Measurements from ENCODE around the gene HOXB8. TPM values are rescaled to one million over a fixed set of nuclear protein-coding genes. Genes with fewer than 3 reads are reported as not detected.

Gene HOXB8
- total RNA-seq, 1 experiment from 2014 or later: not detected

DNA sequence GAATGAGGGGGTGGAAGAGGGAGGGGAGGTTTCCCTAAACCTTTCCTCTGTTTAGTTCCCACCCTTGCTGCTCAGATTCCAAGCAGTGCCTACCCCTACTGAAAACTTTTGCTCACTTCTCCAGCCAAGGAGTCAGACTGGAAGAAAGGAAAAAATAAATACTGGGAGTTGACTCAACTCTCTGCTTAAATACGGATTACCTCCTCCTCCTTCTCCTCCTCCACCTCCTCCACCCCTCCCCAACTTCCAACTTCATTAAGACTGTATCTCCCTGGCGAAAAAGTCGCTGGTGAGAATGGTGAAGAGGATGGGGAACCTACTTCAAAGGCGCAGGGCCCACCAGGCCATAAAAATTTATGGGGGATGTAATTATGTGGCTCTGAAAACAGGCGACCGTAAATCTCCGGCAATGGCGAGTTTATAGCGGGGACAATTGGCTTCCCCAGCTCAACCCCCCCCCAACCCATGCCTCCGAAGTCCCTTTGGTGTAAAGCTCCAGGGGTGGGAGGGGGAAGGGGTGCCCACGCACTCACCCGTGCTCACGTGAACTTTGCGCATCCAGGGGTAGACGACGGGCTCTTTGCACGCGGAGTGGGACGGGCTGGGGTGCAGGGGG lies 37.7 kb downstream of the HOXB8 start:
- intact Hi-C loops (cut with micrococcal nuclease): no loop called here
- Histone ChIP-seq H4K20me1 (ENCODE audit: low read length) (no peaks in the 10 kb centered on the region), H3K4me3 (ENCODE audit: low read length) (peak overlapping the region; percentile 66), H3K9me2 (replicated peaks; ENCODE audit: low read length) (no peaks in the 10 kb centered on the region), H3K36me3 (ENCODE audit: low read depth, low read length) (no peaks in the 10 kb centered on the region), H3K27ac (ENCODE audit: low read length) (no peak overlapping the region), H3K4me1 (ENCODE audit: insufficient read depth, low read length) (peaks cover 20% of the 10 kb centered on the region), H3K79me2 (ENCODE audit: low read length) (no peaks in the 10 kb centered on the region), H3F3A (ENCODE audit: low read length, unreplicated experiment) (no peaks in the 10 kb centered on the region), H3K9me3 (ENCODE audit: low read length) (no peaks in the 10 kb centered on the region), H3K27me3 (ENCODE audit: low read length) (no peaks in the 10 kb centered on the region), H3K4me2 (ENCODE audit: low read length) (peak overlapping the region; percentile 86), H2AFZ (ENCODE audit: low read length) (peak overlapping the region; percentile 64), H3K9ac (ENCODE audit: low read length) (peak overlapping the region; percentile 23)
- TF ChIP-seq EZH2phosphoT487 (IDR thresholded peaks at IDR 0.05; ENCODE audit: borderline replicate concordance, low read length) (no peak), EZH2 (IDR thresholded peaks at IDR 0.05; ENCODE audit: low read length, unreplicated experiment) (no peak)
- TF ChIP-seq, protein P1, sequence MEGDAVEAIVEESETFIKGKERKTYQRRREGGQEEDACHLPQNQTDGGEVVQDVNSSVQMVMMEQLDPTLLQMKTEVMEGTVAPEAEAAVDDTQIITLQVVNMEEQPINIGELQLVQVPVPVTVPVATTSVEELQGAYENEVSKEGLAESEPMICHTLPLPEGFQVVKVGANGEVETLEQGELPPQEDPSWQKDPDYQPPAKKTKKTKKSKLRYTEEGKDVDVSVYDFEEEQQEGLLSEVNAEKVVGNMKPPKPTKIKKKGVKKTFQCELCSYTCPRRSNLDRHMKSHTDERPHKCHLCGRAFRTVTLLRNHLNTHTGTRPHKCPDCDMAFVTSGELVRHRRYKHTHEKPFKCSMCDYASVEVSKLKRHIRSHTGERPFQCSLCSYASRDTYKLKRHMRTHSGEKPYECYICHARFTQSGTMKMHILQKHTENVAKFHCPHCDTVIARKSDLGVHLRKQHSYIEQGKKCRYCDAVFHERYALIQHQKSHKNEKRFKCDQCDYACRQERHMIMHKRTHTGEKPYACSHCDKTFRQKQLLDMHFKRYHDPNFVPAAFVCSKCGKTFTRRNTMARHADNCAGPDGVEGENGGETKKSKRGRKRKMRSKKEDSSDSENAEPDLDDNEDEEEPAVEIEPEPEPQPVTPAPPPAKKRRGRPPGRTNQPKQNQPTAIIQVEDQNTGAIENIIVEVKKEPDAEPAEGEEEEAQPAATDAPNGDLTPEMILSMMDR (conservative IDR thresholded peaks at IDR 0.05; ENCODE audit: low read depth, low read length): no peak
- peak; percentile 58 for ATAC-seq
- CTCF ChIA-PET: interaction anchor here (0.5 kb wide), 1 partner anchor 11 kb away, joined by 3 read pairs; no protein-coding TSS in a partner anchor
- peak; percentile 42 for DNase-seq
- no TSS peak for BruUV-seq (replicated peaks)
- POLR2A ChIA-PET (ENCODE audit: unreplicated experiment): no interaction called here

DNA sequence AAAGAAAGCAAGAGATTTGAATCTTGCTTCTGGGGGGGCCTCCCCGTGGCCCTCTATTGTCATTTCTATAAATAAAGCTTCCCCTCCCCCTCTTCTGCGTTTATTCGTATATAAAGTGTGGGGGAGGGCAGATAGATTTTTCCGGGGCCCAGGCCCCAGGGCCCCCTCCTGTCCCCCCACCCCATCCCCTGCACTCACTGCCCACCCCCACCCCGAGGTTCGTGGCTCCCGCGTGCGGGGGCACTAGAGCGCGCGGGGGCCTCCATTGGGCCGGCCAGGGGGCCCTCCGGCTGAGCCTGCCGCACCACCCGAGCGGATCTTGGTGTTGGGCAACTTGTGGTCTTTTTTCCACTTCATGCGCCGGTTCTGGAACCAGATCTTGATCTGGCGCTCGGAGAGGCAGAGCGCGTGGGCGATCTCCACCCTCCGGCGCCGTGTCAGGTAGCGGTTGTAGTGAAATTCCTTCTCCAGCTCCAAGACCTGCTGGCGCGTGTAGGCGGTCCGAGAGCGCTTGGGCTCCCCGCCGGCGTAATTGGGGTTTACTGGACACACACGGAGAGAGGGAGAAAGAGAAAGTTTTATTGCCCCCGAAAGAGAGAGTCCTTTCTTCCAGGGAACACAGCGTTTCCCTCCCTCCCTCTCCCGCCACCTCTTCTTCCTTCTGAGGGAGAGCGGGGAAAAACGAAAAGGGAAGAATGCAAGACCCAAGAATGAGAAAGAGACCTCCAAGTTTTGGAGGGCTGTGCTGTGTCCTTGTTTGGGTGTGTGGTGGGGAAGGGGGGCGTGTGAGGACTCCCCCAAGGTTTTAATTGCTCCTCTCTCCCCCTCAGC lies 38.4 kb downstream of the HOXB8 start:
- CTCF ChIA-PET: interaction anchor here (0.5 to 0.6 kb wide), 2 partner anchors 10 to 337 kb away, joined by 3 to 5 read pairs; no protein-coding TSS in a partner anchor

More for the DNA sequence above, 38.4 kb downstream of the HOXB8 start:
- no peaks in the 10 kb centered on the region for H3K9me3 ChIP-seq (ENCODE audit: low read length)
- peak overlapping the region; percentile 23 for H3K9ac ChIP-seq (ENCODE audit: low read length)
- intact Hi-C loops (cut with micrococcal nuclease): no loop called here
- no peaks in the 10 kb centered on the region for H4K20me1 ChIP-seq (ENCODE audit: low read length)
- no peaks in the 10 kb centered on the region for H3F3A ChIP-seq (ENCODE audit: low read length, unreplicated experiment)
- ATAC-seq: peak; percentile 71
- peak overlapping the region; percentile 66 for H3K4me3 ChIP-seq (ENCODE audit: low read length)
- BruUV-seq (replicated peaks): no TSS peak
- DNase-seq: peak; percentile 60
- peak overlapping the region; percentile 86 for H3K4me2 ChIP-seq (ENCODE audit: low read length)
- no peak overlapping the region for H3K27ac ChIP-seq (ENCODE audit: low read length)
- H3K9me2 ChIP-seq (replicated peaks; ENCODE audit: low read length): no peaks in the 10 kb centered on the region
- H3K36me3 ChIP-seq (ENCODE audit: low read depth, low read length): no peaks in the 10 kb centered on the region
- no peaks in the 10 kb centered on the region for H3K27me3 ChIP-seq (ENCODE audit: low read length)
- H3K79me2 ChIP-seq (ENCODE audit: low read length): no peaks in the 10 kb centered on the region
- POLR2A ChIA-PET (ENCODE audit: unreplicated experiment): interaction anchor here (0.6 kb wide), 1 partner anchor 104 kb away, joined by 3 read pairs; no protein-coding TSS in a partner anchor
- TF ChIP-seq EZH2 (IDR thresholded peaks at IDR 0.05; ENCODE audit: low read length, unreplicated experiment): no peak
- TF ChIP-seq, protein P1 (conservative IDR thresholded peaks at IDR 0.05; ENCODE audit: low read depth, low read length): no peak
- peak overlapping the region; percentile 64 for H2AFZ ChIP-seq (ENCODE audit: low read length)
- peaks cover 20% of the 10 kb centered on the region for H3K4me1 ChIP-seq (ENCODE audit: insufficient read depth, low read length)

Measured in PC-3 (cell line).